Stomach (tissue), 9 donors: ENCODE data around the gene PCBP3. TPM values are rescaled to one million over a fixed set of nuclear protein-coding genes. Genes with fewer than 3 reads are reported as not detected.

Experiments
- DNase-seq, 2 donors: peaks; one replicate each; pipeline versions ENCODE4 v3.0.0 to v3.0.0-alpha.2; 2013 to 2019
- H3K27ac ChIP-seq, 5 donors: fragments of 200-600 bp in 4 of 5; sonication (generic) in 4 of 5; one replicate each; pipeline ENCODE4 v1.5.1; 2013 to 2019; ENCODE audit warnings: mild to moderate bottlenecking in 1 of 5, moderate library complexity in 1 of 5
- H3K27me3 ChIP-seq, 3 donors: fragments of 200-600 bp; sonication (generic); one replicate each; pipeline ENCODE4 v1.5.1; 2017 to 2019; ENCODE audit warnings: mixed run types in 1 of 3
- H3K36me3 ChIP-seq, 4 donors: fragments of 200-600 bp; sonication (generic); 1 replicate in 3 of 4; 2 replicates in 1 of 4; pipeline ENCODE4 v1.5.1; 2016 to 2019
- H3K4me1 ChIP-seq, 4 donors: fragments of 200-600 bp; sonication (generic); one replicate each; pipeline ENCODE4 v1.5.1; 2016 to 2019
- H3K4me3 ChIP-seq, 4 donors: fragments of 200-600 bp; sonication (generic) in 3 of 4; one replicate each; pipeline ENCODE4 v1.5.1; 2016 to 2019; ENCODE audit warnings: mild to moderate bottlenecking in 1 of 4
- H3K9me3 ChIP-seq, 4 donors: fragments of 200-600 bp; sonication (generic); one replicate each; pipeline ENCODE4 v1.5.1; 2016 to 2019
- CTCF ChIP-seq, 7 experiments: fragments of 450-650 bp in 4 of 7; fragments of 200-600 bp in 3 of 7; sonication (generic) in 3 of 7; IDR thresholded peaks; one replicate each; pipeline ENCODE4 v1.5.1; 2016 to 2019; ENCODE audit warnings: antibody characterized with exemption in 7 of 7, control low read depth in 2 of 7, mild to moderate bottlenecking in 1 of 7
- EP300 ChIP-seq: sonication (generic); formaldehyde crosslinking; IDR thresholded peaks from one replicate; pipeline ENCODE4 v1.6.1; 2017; ENCODE audit warnings: antibody characterized with exemption
- POLR2A ChIP-seq, 4 donors: fragments of 450-650 bp; IDR thresholded peaks; one replicate each; pipeline ENCODE4 v1.6.1; 2016; ENCODE audit warnings: antibody characterized with exemption in 4 of 4, control low read depth in 2 of 4, mild to moderate bottlenecking in 1 of 4, moderate library complexity in 1 of 4
- POLR2AphosphoS5 ChIP-seq, 3 donors: sonication (generic); formaldehyde crosslinking; IDR thresholded peaks; one replicate each; pipeline ENCODE4 v1.6.1; 2016; ENCODE audit warnings: antibody characterized with exemption in 3 of 3
- WGBS, 5 donors: extraction: QIAGEN DNeasy Blood & Tissue Kit in 3 of 5; methylation state at CpG; one replicate each; pipeline versions ENCODE4 v1.1.5 to v1.1.7; 2013 to 2018; 5-methylcytosine and 5-hydroxymethylcytosine counted together
- intact Hi-C: fragments of 100-400 bp; cut with DNase I; formaldehyde crosslinking; loops from one replicate; pipeline ENCODE4 v1.15.1; 2023; ENCODE audit warnings: low total_unique reads
- polyA plus RNA-seq, 3 donors: library from polyadenylated mRNA; stranded (reverse); fragments of 200-250 nt; gene quantifications; one replicate each; pipeline ENCODE4 v1.2.3, GENCODE V29; 2013
- total RNA-seq, 5 donors: library from RNA; depleted of rRNA; stranded (reverse); fragments of >200 nt; gene quantifications; one replicate each; pipeline versions ENCODE4 v1.1.0 to v1.2.3, GENCODE V29; 2014 to 2016
- donor health status: healthy with polysubstance abuse.
- donor health status: Bipolar disorder and iron deficiency.
- donor health status: healthy.

PCBP3 gene
- total and polyA plus RNA-seq, 8 donors = 1.8 to 10.9 (median 3.3) TPM; not detected in 3

- Histone ChIP-seq H3K27ac (peak overlapping the region in 2 of 5 donors; percentile 32 to 65), H3K9me3 (no peaks in the 10 kb centered on the region), H3K4me3 (no peak overlapping the region), H3K36me3 (no peaks in the 10 kb centered on the region), H3K27me3 (peaks cover 0 to 17% (median 12%) of the 10 kb centered on the region in 3 donors), H3K4me1 (peaks cover 6 to 47% (median 12%) of the 10 kb centered on the region in 4 donors)
- TF ChIP-seq CTCF (IDR thresholded peaks at IDR 0.05) (no peak), POLR2A (IDR thresholded peaks at IDR 0.05) (no peak), EP300 (no peak), POLR2AphosphoS5 (IDR thresholded peaks at IDR 0.05) (no peak)
- intact Hi-C loops = no loop called here
- DNase-seq = peak in 1 of 2 donors; percentile 59
- 37 to 56% (median 41%) methylated on average over 7 to 26 of the region's 26 CpGs for WGBS, 5 donors
Observed at GRCh38 chr21:45892156-45892915, 248.8 kb downstream of the PCBP3 start.

- no peak for TF ChIP-seq POLR2A (IDR thresholded peaks at IDR 0.05)
- Histone ChIP-seq H3K4me3 (no peak overlapping the region), H3K4me1 (peaks cover 6 to 41% (median 12%) of the 10 kb centered on the region in 4 donors), H3K36me3 (no peaks in the 10 kb centered on the region), H3K9me3 (no peaks in the 10 kb centered on the region), H3K27ac (no peak overlapping the region), H3K27me3 (peaks cover 0 to 16% (median 12%) of the 10 kb centered on the region in 3 donors)
- no peak for DNase-seq
- WGBS, 5 donors = 70 to 81% (median 75%) methylated on average over 9 to 11 of the region's 11 CpGs
- intact Hi-C loops = no loop called here
Observed at GRCh38 chr21:45892916-45893739, 249.6 kb downstream of the PCBP3 start.

GRCh38 chr21:45893740-45894449 lies 250.4 kb downstream of the PCBP3 start:
- intact Hi-C loops = no loop called here
- H3K36me3 ChIP-seq = no peaks in the 10 kb centered on the region
- H3K9me3 ChIP-seq = no peaks in the 10 kb centered on the region
- WGBS, 5 donors = 64 to 79% (median 71%) methylated on average over 9 to 16 of the region's 16 CpGs
- TF ChIP-seq POLR2A (IDR thresholded peaks at IDR 0.05) (no peak), POLR2AphosphoS5 (IDR thresholded peaks at IDR 0.05) (no peak), EP300 (no peak), CTCF (IDR thresholded peaks at IDR 0.05) (no peak)
- DNase-seq = no peak
- peaks cover 6 to 36% (median 12%) of the 10 kb centered on the region in 4 donors for H3K4me1 ChIP-seq
- H3K27ac ChIP-seq = peak overlapping the region in 1 of 5 donors; percentile 34
- no peak overlapping the region for H3K4me3 ChIP-seq
- peaks cover 0 to 12% (median 11%) of the 10 kb centered on the region in 3 donors for H3K27me3 ChIP-seq

- H3K9me3 ChIP-seq = no peaks in the 10 kb centered on the region
- DNase-seq = peak in 1 of 2 donors; percentile 77
- peak overlapping the region in 1 of 5 donors; percentile 34 for H3K27ac ChIP-seq
- no peaks in the 10 kb centered on the region for H3K36me3 ChIP-seq
- intact Hi-C loops = no loop called here
- no peak overlapping the region for H3K4me3 ChIP-seq
- H3K4me1 ChIP-seq = peaks cover 6 to 36% (median 12%) of the 10 kb centered on the region in 4 donors
- WGBS, 5 donors = 49 to 65% (median 57%) methylated on average over 9 of the region's 9 CpGs
- peaks cover 0 to 12% (median 6%) of the 10 kb centered on the region in 3 donors for H3K27me3 ChIP-seq
- TF ChIP-seq POLR2A (IDR thresholded peaks at IDR 0.05) (no peak), EP300 (no peak), POLR2AphosphoS5 (IDR thresholded peaks at IDR 0.05) (peak in 1 of 3 donors; percentile 42)
Observed at GRCh38 chr21:45894450-45894825, 250.9 kb downstream of the PCBP3 start.
